ENCODE results near the gene INO80B.
A peak's percentile ranks its signal among the peaks of the same experiment; 100 is the strongest.
"Not testable (repeated sequence)": the region's sequence is repeated elsewhere in the genome, so short reads cannot be mapped to it uniquely, and the experiment has no call there.

INO80B gene

GRCh38 chr2:74426181-74426758 is 28.6 kb upstream of the INO80B start:
- DNase-seq: no peak

- no peak for DNase-seq
Measured at GRCh38 chr2:74427551-74427950, 27.3 kb upstream of the INO80B start.

DNA sequence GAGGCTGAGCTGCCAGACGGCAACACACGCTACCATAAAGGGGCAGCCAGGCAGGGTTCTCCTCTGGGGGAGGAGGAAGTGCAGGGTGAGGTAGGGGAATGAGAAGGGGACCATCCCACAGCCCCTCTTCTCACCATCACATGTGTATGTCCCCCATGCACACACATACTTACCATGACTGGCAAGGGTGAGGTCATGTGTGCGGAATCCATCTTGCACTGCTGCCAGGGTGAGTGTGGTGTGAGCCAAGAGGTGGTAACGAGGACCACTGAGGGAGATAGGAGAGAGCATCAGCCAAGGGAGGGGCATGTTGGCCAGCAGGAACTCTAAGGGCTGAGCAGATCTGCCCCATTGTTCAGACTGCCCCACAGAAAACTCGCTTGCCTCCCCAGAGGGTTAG is 26.2 kb upstream of the INO80B start:
- no peak for DNase-seq

DNA sequence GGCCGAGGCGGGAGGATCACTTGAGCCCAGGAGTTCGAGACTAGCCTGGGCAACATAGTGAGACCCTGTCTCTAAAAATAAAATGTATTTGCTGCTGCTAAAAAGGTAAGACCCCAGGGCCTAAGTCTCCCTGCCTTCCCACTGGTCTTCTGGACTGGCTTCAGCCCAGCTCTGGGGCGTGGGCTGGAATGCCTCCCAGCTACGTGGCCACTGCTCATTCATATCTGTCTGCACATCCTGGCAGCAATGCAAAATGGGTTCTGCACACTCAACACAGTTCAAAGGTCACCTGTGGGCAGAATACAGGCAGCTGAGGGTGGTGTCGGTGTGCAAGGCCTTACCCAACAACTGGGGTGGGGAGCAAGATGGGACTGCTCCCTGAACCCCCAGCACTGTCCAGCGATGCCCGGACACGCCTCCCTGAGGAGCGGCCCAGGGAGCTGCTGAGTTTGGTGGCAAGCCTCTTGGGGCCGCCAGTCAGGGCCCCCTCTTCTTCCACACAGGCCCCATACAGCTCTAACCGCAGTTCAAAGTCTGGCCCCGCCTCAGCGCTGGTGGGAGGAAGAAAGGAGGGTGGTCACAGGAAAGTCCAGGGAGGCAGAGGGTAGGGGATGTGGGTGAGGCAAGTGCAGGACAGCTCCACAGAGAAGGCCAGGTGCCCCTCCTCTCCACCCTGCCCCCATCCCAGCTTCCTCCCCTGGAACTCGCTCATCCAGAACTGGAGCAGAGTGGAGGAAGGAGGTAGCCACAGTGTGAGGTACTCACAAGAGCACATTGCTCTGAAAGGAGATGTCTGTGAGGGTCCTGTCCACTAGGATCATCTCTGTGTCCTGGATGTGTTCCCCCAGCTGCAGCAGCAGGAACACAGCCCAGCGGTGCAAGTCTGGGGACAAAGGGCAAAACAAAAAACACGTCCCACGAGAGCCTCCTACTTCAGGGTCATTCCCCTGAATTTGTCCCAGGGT is 25.1 kb upstream of the INO80B start:
- DNase-seq: no peak

DNA sequence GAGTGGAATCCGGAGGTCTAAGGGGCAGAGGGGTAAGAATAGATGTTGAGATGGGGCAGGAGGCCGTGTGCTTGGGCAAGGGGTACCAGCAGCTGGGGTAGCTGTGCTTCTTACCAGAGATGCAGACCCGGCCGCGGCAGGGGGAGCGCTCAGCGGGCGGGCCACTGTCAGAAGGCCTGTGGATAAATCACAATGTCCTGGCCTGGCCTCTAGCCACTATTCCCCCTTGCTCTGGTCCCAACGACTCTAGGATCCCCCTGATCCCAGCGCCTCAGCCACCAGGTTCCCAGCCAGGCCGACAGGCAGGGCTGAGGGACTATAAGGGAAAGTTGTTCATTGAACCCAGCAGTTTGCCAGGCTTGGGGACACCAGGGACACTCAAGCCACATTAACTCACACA is 24.4 kb upstream of the INO80B start:
- no peak for DNase-seq

GRCh38 chr2:74436111-74436805 is 18.6 kb upstream of the INO80B start:
- DNase-seq: no peak

DNA sequence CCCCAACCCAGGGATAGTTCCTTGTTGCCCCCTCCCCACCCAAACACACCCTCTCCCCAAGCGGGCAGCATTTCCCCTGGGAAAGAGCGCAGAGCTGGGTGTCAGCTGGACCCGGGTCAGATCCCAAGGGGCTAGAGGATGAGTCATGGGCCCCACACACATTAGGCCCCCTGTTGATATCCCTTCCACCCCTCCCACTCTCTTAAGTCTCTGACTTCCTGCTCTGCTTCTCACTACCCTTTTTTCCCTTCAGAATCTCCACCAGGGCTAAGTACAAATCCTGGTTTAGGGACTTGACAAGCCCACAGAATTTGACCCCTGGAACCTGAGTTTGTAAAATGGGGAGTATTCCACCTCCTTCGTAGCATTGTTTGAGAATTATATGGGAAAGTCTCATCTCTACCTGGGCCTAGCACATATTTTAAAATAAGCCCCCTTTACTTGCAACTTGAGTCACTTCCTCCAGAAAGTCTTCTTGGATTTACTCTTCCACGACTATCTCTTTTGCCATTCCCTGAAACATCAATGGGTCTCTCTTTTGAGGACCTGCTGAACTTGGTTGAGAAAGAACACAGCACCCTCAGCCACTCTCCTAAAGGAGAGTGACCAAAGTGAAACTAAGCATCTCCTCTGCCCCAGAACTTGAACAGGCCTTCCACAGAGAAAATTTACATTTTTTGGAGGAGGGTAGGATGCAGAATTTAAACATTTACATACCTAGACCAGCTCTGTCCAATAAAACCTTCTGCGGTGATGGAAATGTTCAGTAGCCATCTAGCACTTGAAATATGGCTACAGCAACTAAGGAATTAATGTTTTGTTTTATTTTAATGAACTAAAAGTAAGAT is 17.8 kb upstream of the INO80B start:
- DNase-seq: no peak

- DNase-seq: no peak
Measured at GRCh38 chr2:74438248-74438647, 16.6 kb upstream of the INO80B start.

GRCh38 chr2:74439373-74439772 is 15.5 kb upstream of the INO80B start:
- no peak for DNase-seq

GRCh38 chr2:74439803-74440377 is 15.0 kb upstream of the INO80B start:
- DNase-seq: no peak

DNA sequence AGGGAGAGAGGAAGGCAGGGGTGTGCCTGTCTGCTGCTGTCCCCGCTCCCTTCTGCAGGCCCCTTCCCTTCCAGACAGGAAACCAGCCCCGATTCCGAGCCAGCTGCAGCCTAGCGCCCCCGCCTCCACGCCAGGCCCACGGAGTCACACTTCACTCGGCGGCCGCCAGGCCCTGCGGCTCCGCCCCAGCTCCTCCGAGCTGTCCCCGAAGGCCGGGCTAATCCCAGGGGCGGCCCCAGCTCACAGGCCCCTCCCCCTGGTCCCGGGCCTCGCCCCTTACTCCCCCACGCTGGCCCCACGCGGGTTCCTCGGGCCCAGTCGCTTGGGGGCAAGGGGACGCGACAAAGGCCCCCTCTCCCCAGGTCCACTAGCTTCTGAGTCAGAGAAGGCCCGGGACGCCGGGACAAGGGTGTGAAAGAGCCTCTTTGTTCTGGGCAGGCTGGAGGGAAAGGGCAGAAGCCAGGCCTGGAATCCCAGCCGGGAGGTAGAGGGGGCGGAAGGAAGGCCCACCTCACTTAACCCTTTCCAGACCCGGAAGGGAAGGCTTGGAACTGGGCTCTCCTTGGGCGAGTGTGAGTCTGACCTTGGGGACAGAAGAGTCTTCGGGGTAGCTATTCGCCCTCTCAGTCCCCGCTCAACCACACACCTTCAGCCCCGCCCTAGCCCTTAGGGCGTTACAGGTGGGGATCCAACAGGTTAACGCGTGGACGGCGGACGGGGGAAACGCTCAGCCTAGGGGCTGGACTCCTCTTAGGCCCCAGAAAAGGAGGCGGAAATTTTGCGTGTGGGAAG is 14.3 kb upstream of the INO80B start:
- DNase-seq: peak; percentile 29

DNA sequence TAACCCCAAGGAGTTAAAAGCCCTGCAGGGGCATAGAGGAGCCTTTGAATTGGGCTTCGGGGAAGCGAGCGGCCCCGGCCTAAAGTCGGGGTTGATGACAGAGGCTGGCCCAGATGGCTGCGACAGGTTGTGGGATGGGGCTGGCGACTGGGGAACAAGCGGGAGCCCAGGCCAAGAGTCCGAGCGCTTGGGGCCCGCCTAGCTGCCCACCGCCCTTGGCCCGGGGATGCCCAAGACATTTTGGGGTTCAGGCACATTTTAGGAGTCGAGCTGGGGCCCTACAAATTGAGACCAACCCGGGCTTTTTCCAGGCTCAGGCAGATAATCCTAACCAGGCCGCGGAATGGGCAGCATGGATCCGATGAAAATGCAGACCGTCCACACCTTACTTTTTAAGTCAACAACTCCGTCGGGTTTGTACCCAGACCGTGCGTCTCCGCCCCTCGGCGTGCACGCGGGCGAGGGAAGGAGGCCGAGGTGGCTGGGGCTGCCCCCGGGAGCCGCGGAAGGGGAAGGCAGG is 13.7 kb upstream of the INO80B start:
- no peak for DNase-seq

DNA sequence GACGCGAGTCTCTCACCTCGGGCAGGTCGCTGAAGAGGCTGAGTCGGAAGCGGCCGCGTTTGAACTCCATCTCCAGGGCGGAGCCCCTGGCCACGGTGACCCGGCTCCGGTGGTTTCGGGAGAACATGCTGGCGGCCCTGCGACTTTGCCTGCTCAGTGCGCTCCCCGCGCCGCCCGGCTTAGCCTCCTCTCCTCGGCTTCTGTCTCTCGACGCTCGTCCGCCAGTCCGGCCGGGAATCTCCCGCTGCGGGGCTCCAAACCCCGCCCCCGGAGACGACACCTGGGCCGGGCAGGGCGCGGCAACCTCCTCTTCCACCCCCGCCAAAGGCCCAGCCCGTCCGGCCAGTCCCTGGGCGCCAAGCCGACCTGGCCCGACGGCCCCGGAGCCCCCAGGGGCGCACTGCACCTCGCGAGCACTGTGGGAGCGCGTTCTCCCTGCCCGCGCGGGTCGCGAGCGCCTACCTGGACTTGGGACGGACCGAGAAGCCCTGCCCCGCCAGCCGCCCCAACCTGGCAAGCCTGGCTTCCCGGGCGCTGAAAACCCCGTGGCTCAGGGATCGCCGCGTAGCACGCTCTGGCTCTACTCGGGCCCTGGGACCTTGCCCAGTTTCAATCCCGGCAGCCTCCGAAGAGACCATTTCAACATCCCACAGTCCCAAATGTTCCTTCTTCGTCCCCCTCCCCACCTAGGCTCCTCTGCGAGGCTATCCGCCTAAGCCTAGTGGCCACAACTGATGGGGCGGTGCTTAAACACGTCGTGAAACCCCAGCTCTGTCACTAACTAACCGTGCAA is 13.0 kb upstream of the INO80B start, which contains the start of gene RTKN:
Gene RTKN (minus strand): TSS at position 248 of the 793 bp plus-strand sequence. CDS start 121 bp downstream, at position 127.
- peak; percentile 30 for DNase-seq

DNA sequence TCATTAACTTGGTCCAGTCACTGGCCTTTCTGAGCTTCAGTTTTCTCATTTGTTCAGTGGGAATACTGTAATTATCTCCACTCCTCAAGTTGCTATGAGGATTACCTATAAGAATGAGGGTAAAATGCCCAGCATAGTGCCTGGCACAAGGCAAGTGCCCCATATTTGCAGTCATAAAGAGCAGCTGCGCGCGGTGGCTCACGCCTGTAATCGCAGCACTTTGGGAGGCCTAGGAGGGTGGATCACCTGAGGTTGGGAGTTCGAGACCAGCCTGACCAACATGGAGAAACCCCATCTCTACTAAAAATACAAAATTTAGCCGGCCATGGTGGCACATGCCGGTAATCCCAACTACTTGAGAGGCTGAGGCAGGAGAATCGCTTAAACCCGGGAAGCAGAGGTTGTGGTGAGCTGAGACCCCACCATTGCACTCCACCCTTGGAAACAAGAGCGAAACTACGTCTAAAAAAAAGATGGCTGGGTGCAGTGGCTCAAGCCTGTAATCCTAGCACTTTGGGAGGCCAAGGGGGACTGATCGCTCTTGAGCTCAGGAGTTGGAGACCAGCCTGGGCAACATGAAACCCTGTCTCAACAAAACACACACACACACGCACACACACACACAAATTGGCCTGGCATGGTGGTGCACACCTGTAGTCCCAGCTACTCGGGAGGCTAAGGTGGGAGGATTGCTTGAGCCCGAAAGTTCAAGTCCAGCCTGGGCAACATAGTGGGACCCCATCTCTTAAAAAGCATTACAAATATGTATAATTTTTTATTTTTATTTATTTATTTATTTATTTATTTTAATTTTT is 12.2 kb upstream of the INO80B start:
- DNase-seq: not testable (repeated sequence)

DNA sequence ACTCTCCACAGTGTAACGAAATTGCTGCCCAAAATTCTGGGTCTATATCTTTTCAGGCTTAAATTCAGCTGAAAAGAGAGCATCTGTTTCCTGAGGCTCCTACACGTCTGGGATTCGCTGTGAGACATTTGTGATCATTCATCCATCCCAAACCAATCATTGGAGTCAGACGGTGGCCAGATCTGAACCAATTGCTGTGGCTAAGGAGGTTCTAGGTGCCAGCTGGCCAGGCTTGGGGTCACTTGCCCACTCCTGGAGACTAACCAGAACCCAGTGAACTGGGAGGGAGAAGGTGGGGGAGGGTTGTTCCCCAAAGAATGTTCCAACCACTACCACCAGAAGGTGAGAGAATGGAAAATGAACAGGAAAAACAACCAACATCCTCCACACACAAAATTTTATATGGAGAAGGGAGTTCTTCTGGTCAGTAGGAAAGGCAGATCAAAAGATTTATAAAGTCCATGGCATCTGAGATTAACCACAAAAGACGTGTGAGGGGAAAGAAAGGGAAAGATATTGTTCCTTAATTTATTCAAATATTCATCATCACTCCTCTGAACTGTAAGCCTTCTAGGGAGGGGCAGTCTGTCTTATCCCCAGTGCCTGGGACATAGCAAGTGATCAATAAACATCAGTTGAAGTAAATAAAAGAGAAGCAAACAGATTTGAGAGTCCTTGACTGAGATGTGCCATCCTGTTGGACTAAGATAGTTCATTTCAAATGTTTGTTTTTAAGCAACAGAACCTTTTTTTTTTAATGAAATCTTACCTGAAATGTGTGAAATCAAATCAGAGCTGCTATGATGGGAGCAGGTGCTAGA is 10.2 kb upstream of the INO80B start:
- no peak for DNase-seq

DNA sequence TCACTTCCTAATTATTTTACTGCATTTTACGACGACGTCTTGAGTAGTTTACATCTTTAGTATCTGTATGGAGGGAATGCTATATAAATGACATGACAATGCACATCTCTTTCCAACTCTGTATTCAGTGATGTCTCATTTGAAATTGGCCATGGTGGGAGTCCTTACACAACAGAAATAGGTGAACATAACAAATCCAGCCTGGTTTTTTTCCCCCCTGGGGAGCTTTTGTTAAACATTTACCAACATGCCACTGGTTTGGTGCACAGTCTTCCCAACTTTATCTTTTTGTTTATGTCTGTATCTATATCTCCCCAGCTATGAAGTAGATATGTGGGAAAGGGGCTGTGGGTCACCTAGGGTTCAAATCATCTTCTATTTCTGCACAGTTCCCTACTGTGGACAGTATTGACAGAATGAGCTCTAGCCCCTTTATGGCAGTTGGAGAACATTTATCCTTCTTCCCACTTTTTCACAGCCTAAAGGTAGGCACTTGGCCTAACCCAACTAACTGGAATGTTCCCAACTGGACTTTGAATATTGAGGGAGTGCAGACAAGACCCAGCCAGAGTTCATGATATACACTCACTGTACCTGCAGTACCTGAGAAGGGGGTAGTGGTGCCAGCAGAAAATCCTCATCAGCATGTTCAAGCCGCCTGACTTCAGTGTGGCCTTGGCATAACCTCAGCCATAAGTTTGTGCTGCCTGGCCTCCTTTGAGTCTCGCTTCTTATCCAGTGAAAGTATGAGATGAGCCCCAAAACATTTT is 7.5 kb upstream of the INO80B start:
- DNase-seq: no peak

DNA sequence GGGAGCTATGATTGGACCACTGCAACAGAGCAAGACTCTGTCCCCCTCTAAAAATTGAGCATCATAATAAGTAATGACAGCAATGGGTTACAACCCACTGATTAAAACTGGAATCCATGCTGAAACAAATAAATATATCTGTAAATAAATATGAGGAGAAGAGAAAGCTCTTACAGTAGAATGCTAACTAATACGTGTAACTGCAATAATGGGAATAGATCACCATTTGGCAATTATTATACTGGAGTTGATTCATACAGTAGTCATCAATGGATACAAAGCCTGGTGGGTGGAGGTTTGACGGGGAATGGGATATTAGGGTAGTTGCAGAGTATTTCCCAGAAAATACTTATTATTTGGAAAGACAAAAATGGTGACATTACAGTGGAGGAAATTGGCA is 6.1 kb upstream of the INO80B start:
- DNase-seq: no peak

Measured in activated gamma-delta T cell (primary cell).